ENCODE results near the gene TOP1.

TOP1 gene

DNA sequence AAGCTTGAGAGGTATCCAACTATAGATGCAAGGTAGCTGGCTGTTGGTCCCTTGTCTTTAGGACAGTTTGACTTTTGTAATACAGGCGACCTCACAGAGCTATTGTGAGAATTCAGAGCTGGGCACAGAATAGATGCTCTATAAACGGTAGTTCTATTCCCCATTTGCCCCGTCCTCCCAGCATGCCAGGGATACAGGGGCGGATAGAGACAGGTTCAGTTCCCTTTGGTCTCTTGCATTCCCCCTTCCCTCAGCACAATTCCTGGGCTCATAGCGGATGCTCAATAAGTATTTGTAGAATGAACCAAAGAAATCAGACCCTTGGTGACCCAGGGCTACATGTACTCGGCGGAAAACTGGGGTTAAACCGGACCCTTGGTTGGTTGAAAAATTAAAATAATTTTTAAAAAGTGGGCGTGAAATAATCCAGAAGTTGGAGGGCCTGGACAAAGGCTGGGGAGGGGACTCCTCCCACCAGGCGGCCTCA lies 707 bp upstream of the TOP1 start:
- Histone ChIP-seq H3K27me3 (ENCODE audit: control insufficient read depth in 1 of 2, insufficient read depth in 2 of 2, low read length in 2 of 2) (no peaks in the 10 kb centered on the region), H3K9ac (ENCODE audit: low read length) (no peak overlapping the region), H3K4me1 (ENCODE audit: insufficient read depth, low read length) (peaks cover 31% of the 10 kb centered on the region), H3K27ac (ENCODE audit: low read depth, low read length) (peak overlapping the region; percentile 19), H3K9me3 (ENCODE audit: low read length) (no peaks in the 10 kb centered on the region), H3K36me3 (ENCODE audit: insufficient read depth, low read length) (no peaks in the 10 kb centered on the region), H3K4me3 (ENCODE audit: low read depth in 1 of 2, low read length in 2 of 2) (peak overlapping the region; percentile 21 to 28)

DNA sequence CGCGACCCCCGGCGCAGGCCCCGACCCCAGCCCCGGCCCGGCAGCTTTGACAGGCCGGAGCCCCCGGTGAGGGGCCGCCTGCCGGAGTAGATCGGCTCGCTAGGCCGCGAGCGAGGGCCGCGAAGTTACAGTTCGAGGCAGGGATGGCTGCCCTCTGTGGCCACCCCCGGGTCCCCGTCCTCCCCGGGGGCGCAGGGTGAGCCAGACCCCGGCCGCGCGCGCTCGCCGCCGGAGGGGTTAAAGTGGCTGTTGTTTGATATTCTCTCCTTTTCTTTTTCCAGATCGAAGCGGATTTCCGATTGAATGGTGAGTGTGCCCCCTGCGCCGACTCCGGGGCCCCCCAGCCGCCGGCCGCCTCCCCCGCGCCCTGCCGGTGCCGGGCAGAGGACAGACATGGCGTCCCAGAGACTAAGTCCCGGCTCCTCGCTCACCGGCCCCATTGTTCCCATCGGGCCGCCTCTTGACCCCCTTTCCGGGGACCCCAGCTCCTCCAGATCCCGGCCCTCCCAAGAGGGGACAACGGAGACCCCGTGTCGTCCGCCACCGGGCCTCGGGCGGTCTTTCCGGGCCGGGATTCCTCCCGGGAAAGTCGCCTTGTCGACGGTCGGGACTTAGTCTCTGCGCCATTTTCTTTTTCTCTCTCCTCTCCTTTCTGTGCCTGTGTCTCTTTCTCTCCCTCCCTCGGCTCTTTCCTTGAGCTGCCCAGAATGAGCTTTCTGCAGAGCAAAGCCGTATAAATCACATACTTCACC lies 704 bp downstream of the TOP1 start:
- Histone ChIP-seq H3K27me3 (ENCODE audit: control insufficient read depth in 1 of 2, insufficient read depth in 2 of 2, low read length in 2 of 2) (no peaks in the 10 kb centered on the region), H3K9me3 (ENCODE audit: low read length) (no peaks in the 10 kb centered on the region), H3K36me3 (ENCODE audit: insufficient read depth, low read length) (no peaks in the 10 kb centered on the region), H3K4me3 (ENCODE audit: low read depth in 1 of 2, low read length in 2 of 2) (peak overlapping the region; percentile 55 to 91), H3K27ac (ENCODE audit: low read depth, low read length) (peak overlapping the region; percentile 92), H3K4me1 (ENCODE audit: insufficient read depth, low read length) (peaks cover 44% of the 10 kb centered on the region), H3K9ac (ENCODE audit: low read length) (peak overlapping the region; percentile 43)

DNA sequence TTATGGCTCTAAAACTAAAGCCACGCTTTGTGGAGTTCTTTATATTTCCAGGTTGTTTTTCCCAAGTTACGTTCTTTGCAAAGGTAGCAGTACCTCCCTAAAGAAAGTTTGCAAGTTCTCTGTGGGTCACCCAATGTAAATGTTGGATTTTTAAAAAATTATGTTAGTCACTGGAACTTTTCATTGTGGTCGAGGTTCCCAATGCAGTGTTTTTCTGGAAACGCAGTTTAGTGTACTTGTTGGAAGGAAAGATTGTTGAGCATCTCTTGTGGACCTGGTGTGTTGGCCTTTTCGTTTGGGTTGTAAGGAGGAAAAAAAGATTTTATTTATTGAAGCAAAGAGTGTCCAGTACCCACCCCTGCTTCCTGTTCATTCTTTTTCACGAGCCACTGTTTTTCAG lies 1.4 kb downstream of the TOP1 start:
- H3K4me1 ChIP-seq (ENCODE audit: insufficient read depth, low read length): peaks cover 50% of the 10 kb centered on the region
- no peaks in the 10 kb centered on the region for H3K27me3 ChIP-seq (ENCODE audit: control insufficient read depth in 1 of 2, insufficient read depth in 2 of 2, low read length in 2 of 2)
- H3K36me3 ChIP-seq (ENCODE audit: insufficient read depth, low read length): no peaks in the 10 kb centered on the region
- H3K27ac ChIP-seq (ENCODE audit: low read depth, low read length): peak overlapping the region; percentile 92
- no peaks in the 10 kb centered on the region for H3K9me3 ChIP-seq (ENCODE audit: low read length)
- H3K9ac ChIP-seq (ENCODE audit: low read length): peak overlapping the region; percentile 43
- H3K4me3 ChIP-seq (ENCODE audit: low read depth in 1 of 2, low read length in 2 of 2): peak overlapping the region; percentile 55 to 91

DNA sequence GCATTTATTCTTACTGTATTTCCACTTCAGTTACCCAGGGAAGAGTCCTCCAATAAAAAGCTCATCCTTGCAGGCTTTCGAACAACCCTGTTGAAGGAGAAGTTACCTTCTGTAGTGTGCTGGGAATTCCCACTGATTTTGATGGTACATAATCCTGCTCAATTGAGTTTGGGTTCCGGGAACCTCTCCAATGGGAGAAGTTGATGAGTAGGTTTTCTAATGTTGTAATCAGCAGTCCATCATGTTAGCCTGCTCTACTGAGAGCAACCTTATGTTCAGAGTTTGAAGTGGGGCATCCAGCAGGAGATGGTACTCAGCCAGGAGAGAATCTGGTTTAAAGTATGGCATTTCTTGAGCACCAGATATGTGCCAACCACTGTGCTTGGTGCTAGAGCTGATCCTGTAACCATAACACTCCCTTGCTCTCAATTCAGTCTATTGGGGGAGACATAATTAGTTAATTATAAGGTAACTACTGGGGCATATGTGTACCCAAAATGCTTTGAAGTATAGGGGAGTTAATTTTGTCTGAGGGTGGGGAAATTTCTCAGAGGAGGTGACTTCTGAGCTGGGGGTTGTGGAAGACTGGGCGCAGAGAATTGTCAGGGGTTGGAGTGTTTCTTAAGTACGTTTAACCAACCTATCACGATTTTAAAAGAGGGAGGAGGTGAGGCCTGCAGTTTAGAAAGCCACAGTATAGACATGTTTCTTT lies 2.1 kb downstream of the TOP1 start:
- Histone ChIP-seq H3K36me3 (ENCODE audit: insufficient read depth, low read length) (no peaks in the 10 kb centered on the region), H3K4me3 (ENCODE audit: low read depth in 1 of 2, low read length in 2 of 2) (peak overlapping the region; percentile 55 to 91), H3K9me3 (ENCODE audit: low read length) (no peaks in the 10 kb centered on the region), H3K9ac (ENCODE audit: low read length) (peak overlapping the region; percentile 43), H3K27ac (ENCODE audit: low read depth, low read length) (peak overlapping the region; percentile 92), H3K27me3 (ENCODE audit: control insufficient read depth in 1 of 2, insufficient read depth in 2 of 2, low read length in 2 of 2) (no peaks in the 10 kb centered on the region), H3K4me1 (ENCODE audit: insufficient read depth, low read length) (peaks cover 50% of the 10 kb centered on the region)

DNA sequence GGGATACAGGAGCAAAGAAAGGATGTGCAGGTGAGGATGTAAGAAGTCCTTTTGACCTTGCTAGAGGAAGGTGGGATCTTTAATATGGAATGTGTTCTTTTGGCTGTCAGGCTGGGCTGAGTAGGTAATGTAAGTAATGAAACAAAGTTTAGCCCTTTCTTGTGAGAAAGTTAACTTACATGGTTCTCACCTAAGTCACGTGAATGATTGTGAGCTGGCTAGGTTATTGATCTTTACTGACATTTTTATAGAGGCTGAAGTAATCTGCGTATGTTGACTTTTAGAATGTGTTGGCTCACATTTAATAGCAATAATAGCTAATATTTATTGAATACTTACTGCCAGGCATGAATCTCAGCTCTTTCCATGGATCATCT lies 2.6 kb downstream of the TOP1 start:
- peaks cover 50% of the 10 kb centered on the region for H3K4me1 ChIP-seq (ENCODE audit: insufficient read depth, low read length)
- H3K4me3 ChIP-seq (ENCODE audit: low read depth in 1 of 2, low read length in 2 of 2): peak overlapping the region in 1 of 2 donors; percentile 55
- H3K27ac ChIP-seq (ENCODE audit: low read depth, low read length): no peak overlapping the region
- no peaks in the 10 kb centered on the region for H3K36me3 ChIP-seq (ENCODE audit: insufficient read depth, low read length)
- no peaks in the 10 kb centered on the region for H3K27me3 ChIP-seq (ENCODE audit: control insufficient read depth in 1 of 2, insufficient read depth in 2 of 2, low read length in 2 of 2)
- H3K9me3 ChIP-seq (ENCODE audit: low read length): no peaks in the 10 kb centered on the region
- H3K9ac ChIP-seq (ENCODE audit: low read length): no peak overlapping the region

DNA sequence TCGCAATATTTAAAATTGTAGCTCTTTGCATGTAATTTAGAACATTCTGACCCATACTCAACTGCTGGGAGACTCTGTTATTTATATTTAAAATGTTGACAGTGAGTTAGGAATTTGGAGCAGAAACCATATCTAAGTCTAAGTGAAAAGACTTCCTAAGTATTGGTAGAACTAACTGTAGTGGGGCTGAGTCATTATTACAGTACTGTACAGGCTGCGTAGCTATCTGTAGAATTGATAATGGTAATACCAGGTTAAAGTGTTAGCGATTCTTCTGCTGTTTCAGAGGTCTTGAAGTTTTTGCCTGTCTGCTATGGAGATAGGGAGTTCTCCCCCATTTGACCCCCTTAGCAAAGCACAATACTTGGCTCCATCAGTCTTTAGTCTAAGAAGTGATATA lies 3.6 kb downstream of the TOP1 start:
- H3K9me3 ChIP-seq (ENCODE audit: low read length): no peaks in the 10 kb centered on the region
- H3K4me1 ChIP-seq (ENCODE audit: insufficient read depth, low read length): peaks cover 50% of the 10 kb centered on the region
- H3K36me3 ChIP-seq (ENCODE audit: insufficient read depth, low read length): no peaks in the 10 kb centered on the region
- H3K9ac ChIP-seq (ENCODE audit: low read length): no peak overlapping the region
- no peaks in the 10 kb centered on the region for H3K27me3 ChIP-seq (ENCODE audit: control insufficient read depth in 1 of 2, insufficient read depth in 2 of 2, low read length in 2 of 2)
- H3K4me3 ChIP-seq (ENCODE audit: low read depth in 1 of 2, low read length in 2 of 2): peak overlapping the region in 1 of 2 donors; percentile 55
- no peak overlapping the region for H3K27ac ChIP-seq (ENCODE audit: low read depth, low read length)

DNA sequence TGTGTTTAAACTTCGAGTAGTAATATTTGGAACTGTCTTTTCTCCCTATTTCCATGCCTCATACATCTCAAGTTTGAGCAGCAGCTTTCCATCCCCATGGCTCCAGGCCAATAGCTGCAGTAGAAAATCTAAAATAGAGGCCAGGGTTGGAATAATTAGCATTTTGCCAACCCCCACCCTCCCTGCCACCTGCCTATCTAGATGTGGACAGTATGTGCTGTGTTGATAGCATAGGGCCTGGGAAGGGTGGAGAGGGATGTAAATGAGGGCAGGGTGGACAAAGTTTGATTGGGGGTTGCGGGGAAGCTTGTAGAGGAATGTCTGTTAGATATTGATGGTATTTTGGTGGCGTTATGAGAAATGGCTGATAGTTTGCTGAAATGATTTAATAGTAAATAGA lies 5.6 kb downstream of the TOP1 start:
- Histone ChIP-seq H3K4me1 (ENCODE audit: insufficient read depth, low read length) (peaks cover 46% of the 10 kb centered on the region), H3K36me3 (ENCODE audit: insufficient read depth, low read length) (no peaks in the 10 kb centered on the region), H3K9me3 (ENCODE audit: low read length) (no peaks in the 10 kb centered on the region), H3K27ac (ENCODE audit: low read depth, low read length) (no peak overlapping the region), H3K4me3 (ENCODE audit: low read depth in 1 of 2, low read length in 2 of 2) (no peak overlapping the region), H3K27me3 (ENCODE audit: control insufficient read depth in 1 of 2, insufficient read depth in 2 of 2, low read length in 2 of 2) (no peaks in the 10 kb centered on the region), H3K9ac (ENCODE audit: low read length) (no peak overlapping the region)

DNA sequence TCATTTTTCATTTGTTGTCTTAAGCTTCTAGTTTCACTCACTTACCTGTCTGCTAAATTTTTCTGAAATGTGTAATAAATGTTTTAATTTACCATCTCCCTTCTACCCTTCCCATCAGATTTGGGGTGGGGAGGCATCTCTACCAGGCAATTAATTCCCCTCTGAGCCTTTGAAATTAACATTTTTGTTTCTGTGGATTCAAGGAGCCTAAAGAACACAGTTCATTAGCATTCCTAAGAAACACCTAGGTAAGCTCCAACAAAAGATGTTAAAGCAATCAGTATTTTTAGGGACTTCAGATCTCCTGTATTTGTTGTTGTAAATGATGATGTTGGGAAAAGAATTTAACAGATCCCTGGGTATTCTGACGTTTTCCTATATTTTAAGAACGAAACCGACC lies 6.6 kb downstream of the TOP1 start:
- Histone ChIP-seq H3K9me3 (ENCODE audit: low read length) (no peaks in the 10 kb centered on the region), H3K27me3 (ENCODE audit: control insufficient read depth in 1 of 2, insufficient read depth in 2 of 2, low read length in 2 of 2) (no peaks in the 10 kb centered on the region), H3K27ac (ENCODE audit: low read depth, low read length) (no peak overlapping the region), H3K4me1 (ENCODE audit: insufficient read depth, low read length) (peaks cover 47% of the 10 kb centered on the region), H3K9ac (ENCODE audit: low read length) (no peak overlapping the region), H3K4me3 (ENCODE audit: low read depth in 1 of 2, low read length in 2 of 2) (no peak overlapping the region), H3K36me3 (ENCODE audit: insufficient read depth, low read length) (no peaks in the 10 kb centered on the region)

DNA sequence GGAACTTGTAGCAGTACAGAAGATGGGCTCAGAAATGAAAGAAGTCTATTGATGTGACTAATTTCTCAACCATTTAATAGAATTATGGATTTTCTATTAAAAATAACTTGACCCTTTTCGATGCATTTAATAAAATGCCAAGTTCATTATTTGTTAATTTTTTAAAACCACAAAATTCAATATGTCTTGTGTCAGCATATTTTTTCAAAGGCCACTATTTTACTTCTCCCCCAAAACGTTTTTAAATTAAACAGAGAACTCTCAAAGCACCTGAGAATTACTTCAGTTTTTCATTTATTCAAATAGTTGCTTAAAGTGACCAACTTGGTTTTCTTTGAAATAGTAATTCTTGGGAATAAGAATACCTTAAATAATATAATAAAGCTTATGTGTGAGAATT lies 8.6 kb downstream of the TOP1 start:
- H3K9me3 ChIP-seq (ENCODE audit: low read length): no peaks in the 10 kb centered on the region
- no peaks in the 10 kb centered on the region for H3K36me3 ChIP-seq (ENCODE audit: insufficient read depth, low read length)
- no peak overlapping the region for H3K4me3 ChIP-seq (ENCODE audit: low read depth in 1 of 2, low read length in 2 of 2)
- H3K27me3 ChIP-seq (ENCODE audit: control insufficient read depth in 1 of 2, insufficient read depth in 2 of 2, low read length in 2 of 2): no peaks in the 10 kb centered on the region
- H3K27ac ChIP-seq (ENCODE audit: low read depth, low read length): no peak overlapping the region
- no peak overlapping the region for H3K9ac ChIP-seq (ENCODE audit: low read length)
- H3K4me1 ChIP-seq (ENCODE audit: insufficient read depth, low read length): peaks cover 38% of the 10 kb centered on the region

DNA sequence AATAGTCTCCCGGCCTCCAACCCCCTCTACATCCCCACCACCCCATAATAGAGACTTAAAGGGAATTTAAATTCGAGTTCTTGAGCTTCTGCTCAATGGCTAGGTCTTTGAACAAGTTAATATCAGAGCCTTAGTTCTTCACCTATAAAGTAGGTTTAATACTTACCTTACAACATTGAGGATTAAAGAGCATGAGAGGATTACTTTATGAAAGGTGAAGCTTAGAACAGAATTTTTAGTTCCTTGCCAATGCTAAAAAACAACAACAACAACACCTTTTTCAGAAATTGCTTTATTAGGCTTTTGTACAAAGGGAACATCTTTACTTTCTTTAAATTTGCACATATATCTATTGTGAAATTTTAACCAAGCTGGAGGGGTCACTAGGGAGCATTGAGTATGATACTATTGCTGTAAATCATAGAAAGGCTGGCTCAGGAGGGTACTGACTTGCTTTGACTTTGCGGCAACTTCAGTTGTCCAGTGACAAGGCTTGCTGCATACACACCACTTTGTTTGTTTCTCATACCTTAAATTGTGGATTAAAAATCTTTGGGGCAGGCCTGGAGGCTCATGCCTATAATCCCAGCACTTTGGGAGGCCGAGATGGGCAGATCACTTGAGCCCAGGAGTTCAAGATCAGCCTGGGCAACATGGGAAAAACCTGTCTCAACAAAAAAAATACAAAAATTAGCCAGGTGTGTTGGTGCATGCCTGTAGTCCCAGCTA lies 9.7 kb downstream of the TOP1 start:
- H3K4me3 ChIP-seq (ENCODE audit: low read depth in 1 of 2, low read length in 2 of 2): no peak overlapping the region
- H3K27ac ChIP-seq (ENCODE audit: low read depth, low read length): no peak overlapping the region
- peaks cover 32% of the 10 kb centered on the region for H3K4me1 ChIP-seq (ENCODE audit: insufficient read depth, low read length)
- no peaks in the 10 kb centered on the region for H3K36me3 ChIP-seq (ENCODE audit: insufficient read depth, low read length)
- no peaks in the 10 kb centered on the region for H3K9me3 ChIP-seq (ENCODE audit: low read length)
- no peaks in the 10 kb centered on the region for H3K27me3 ChIP-seq (ENCODE audit: control insufficient read depth in 1 of 2, insufficient read depth in 2 of 2, low read length in 2 of 2)
- H3K9ac ChIP-seq (ENCODE audit: low read length): no peak overlapping the region

DNA sequence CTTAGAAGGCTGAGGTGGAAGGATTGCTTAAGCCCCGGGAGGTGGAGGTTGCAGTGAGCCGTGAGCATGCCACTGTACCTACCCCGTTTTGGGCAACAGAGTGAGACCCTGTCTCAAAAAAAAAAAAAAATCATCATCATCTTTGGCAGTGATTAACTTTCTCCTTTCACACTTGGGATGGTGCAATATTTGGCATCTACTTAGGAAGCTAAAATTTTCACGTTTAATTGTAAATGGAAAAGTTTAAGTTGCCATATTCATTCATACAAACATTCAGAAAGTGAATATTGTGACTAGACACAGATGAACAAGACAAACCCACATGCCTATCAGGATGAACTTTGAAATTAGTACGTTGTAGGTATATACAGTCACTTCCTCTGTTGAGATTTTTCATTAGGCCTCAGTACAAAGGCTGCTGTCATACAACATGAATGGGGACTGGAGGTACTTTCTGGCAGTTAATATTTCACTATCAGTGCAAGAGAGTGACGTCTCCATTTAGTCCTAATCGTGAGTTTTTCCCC lies 10.3 kb downstream of the TOP1 start:
- Histone ChIP-seq H3K27ac (ENCODE audit: low read depth, low read length) (no peak overlapping the region), H3K27me3 (ENCODE audit: control insufficient read depth in 1 of 2, insufficient read depth in 2 of 2, low read length in 2 of 2) (no peaks in the 10 kb centered on the region), H3K9ac (ENCODE audit: low read length) (no peak overlapping the region), H3K4me3 (ENCODE audit: low read depth in 1 of 2, low read length in 2 of 2) (no peak overlapping the region), H3K9me3 (ENCODE audit: low read length) (no peaks in the 10 kb centered on the region), H3K36me3 (ENCODE audit: insufficient read depth, low read length) (no peaks in the 10 kb centered on the region), H3K4me1 (ENCODE audit: insufficient read depth, low read length) (peaks cover 31% of the 10 kb centered on the region)

Data from muscle layer of colon (tissue), 2 donors.